DND-41 (cell line): Measurements from ENCODE around the gene KSR2.

Source experiments
- CTCF ChIP-seq: IDR thresholded peaks from 2 replicates; pipeline ENCODE4 v1.5.1; 2012; ENCODE audit warnings: borderline replicate concordance, low read length, moderate library complexity, mild to moderate bottlenecking; ENCODE audit not compliant: poor library complexity, severe bottlenecking; ENCODE audit errors: extremely low read depth
- EZH2 ChIP-seq: IDR thresholded peaks from 3 replicates; pipeline ENCODE4 v1.6.1; 2012; ENCODE audit warnings: borderline replicate concordance, low read depth, mild to moderate bottlenecking, moderate library complexity, low read length, inconsistent platforms; ENCODE audit not compliant: severe bottlenecking

DNA sequence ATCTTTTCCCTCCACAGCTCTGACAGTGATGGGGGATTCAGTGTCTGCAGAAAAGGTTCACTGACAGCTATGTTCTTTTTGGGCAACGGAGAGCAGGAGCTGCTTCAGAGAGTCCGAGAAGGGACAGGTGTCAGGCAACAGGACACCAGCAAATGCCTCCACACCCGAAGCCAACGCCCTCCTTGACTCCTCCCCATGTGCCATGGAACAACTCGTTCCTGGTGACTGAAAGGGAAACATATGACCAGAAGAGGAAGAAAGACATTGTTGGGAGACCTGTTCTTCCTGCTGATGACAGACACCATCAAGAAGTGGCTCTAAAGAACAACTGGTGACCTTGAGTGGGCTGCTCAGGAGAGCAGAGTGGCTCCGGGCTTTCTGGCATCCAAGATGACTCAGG is 435.1 kb downstream of the KSR2 start:
- TF ChIP-seq CTCF (no peak), EZH2 (no peak)
